Measurements from ENCODE around the gene COL4A3. TPM values are rescaled to one million over a fixed set of nuclear protein-coding genes. Genes with fewer than 3 reads are reported as not detected.

Gene COL4A3
- total RNA-seq, 1 experiment from 2014 or later, result 0.15 TPM

GRCh38 chr2:227143895-227144294 is 20.5 kb upstream of the COL4A3 start:
- H2BK12ac ChIP-seq (ENCODE audit: insufficient read length, low read depth, low read length), result no peak overlapping the region
- no peaks in the 10 kb centered on the region for H3K23me2 ChIP-seq (ENCODE audit: insufficient read length, low read depth, low read length, poor library complexity, severe bottlenecking)
- no peak overlapping the region for H3K4ac ChIP-seq (ENCODE audit: low read depth, low read length)
- no CpG with 5 or more reads among the region's 1 CpG for WGBS (ENCODE audit: extremely low coverage, insufficient read length, low lambda C conversion rate)
- Mint-ChIP-seq H3K36me3 (ENCODE audit: insufficient read depth in 1 of 3, low read depth in 3 of 3) (peaks cover 0 to 7% (median 0%) of the 10 kb centered on the region in 3 experiments; a peak in 1 of 7 replicates), H3K9me3 (peaks cover 3 to 11% of the 10 kb centered on the region in 2 experiments; a peak in 3 of 5 replicates), H3K4me3 (no peak overlapping the region), H3K27me3 (ENCODE audit: low read depth) (no peaks in the 10 kb centered on the region), H3K4me1 (no peaks in the 10 kb centered on the region), H3K27ac (no peak overlapping the region)
- DNase-seq, result no peak
- H2AFZ ChIP-seq (ENCODE audit: low read length), result no peak overlapping the region
- H3K4me1 ChIP-seq (ENCODE audit: insufficient read depth, low read length), result no peaks in the 10 kb centered on the region
- H2BK20ac ChIP-seq (ENCODE audit: low read depth, low read length, poor library complexity, severe bottlenecking), result no peak overlapping the region
- no peaks in the 10 kb centered on the region for H3K79me2 ChIP-seq (ENCODE audit: insufficient read depth, low read length)
- no peak overlapping the region for H3K9ac ChIP-seq (ENCODE audit: extremely low read depth, insufficient read length, low read length)
- no peak overlapping the region for H3K23ac ChIP-seq (ENCODE audit: insufficient read length, low read depth, low read length)
- H3K18ac ChIP-seq (ENCODE audit: insufficient read length, low read depth, low read length), result no peak overlapping the region
- no peaks in the 10 kb centered on the region for H4K20me1 ChIP-seq (ENCODE audit: control insufficient read depth, insufficient read depth, insufficient read length)
- no peak overlapping the region for H4K8ac ChIP-seq (replicated peaks; ENCODE audit: insufficient read length, low read depth, low read length)
- no peak overlapping the region for H2BK15ac ChIP-seq (ENCODE audit: low read depth, low read length)
- H3K56ac ChIP-seq (ENCODE audit: insufficient read length, low read depth, low read length), result no peak overlapping the region
- no peaks in the 10 kb centered on the region for H3K79me1 ChIP-seq (ENCODE audit: insufficient read depth, low read depth, low read length, poor library complexity, severe bottlenecking)
- H2AK5ac ChIP-seq (ENCODE audit: insufficient read length, low read length), result no peak overlapping the region
- no peak overlapping the region for H3K4me2 ChIP-seq (ENCODE audit: insufficient read depth, insufficient read length, low read length)
- no peak overlapping the region for H2BK5ac ChIP-seq (ENCODE audit: insufficient read length, low read length)
- no peak overlapping the region for H3T11ph ChIP-seq (ENCODE audit: low read length)
- no peak overlapping the region for H4K5ac ChIP-seq (ENCODE audit: insufficient read length, low read depth, low read length)
- H3K9me3 ChIP-seq (ENCODE audit: control insufficient read depth, low read depth, low read length), result no peaks in the 10 kb centered on the region
- no peak overlapping the region for H3K27ac ChIP-seq (ENCODE audit: insufficient read length, low read depth, low read length)
- H2BK120ac ChIP-seq (ENCODE audit: low read depth, low read length, poor library complexity, severe bottlenecking), result no peak overlapping the region
- H3K14ac ChIP-seq (ENCODE audit: insufficient read depth, low read length), result no peak overlapping the region
- TF ChIP-seq, protein P1, sequence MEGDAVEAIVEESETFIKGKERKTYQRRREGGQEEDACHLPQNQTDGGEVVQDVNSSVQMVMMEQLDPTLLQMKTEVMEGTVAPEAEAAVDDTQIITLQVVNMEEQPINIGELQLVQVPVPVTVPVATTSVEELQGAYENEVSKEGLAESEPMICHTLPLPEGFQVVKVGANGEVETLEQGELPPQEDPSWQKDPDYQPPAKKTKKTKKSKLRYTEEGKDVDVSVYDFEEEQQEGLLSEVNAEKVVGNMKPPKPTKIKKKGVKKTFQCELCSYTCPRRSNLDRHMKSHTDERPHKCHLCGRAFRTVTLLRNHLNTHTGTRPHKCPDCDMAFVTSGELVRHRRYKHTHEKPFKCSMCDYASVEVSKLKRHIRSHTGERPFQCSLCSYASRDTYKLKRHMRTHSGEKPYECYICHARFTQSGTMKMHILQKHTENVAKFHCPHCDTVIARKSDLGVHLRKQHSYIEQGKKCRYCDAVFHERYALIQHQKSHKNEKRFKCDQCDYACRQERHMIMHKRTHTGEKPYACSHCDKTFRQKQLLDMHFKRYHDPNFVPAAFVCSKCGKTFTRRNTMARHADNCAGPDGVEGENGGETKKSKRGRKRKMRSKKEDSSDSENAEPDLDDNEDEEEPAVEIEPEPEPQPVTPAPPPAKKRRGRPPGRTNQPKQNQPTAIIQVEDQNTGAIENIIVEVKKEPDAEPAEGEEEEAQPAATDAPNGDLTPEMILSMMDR (conservative IDR thresholded peaks at IDR 0.05), result no peak
- H3K27me3 ChIP-seq (ENCODE audit: insufficient read depth, low read length), result no peaks in the 10 kb centered on the region
- no peak overlapping the region for H4K91ac ChIP-seq (ENCODE audit: insufficient read length, low read depth, low read length)
